WTC11 (cell line): ENCODE data around the gene EEFSEC. TPM values are rescaled to one million over a fixed set of nuclear protein-coding genes. Genes with fewer than 3 reads are reported as not detected.

ENCODE experiments used
- ATAC-seq: fragments of 200-7000 bp; cut with Tn5 transposase; 2 replicates; pipeline ENCODE4 v1.10.0; 2021; ENCODE audit warnings: mild to moderate bottlenecking, moderate library complexity
- CTCF ChIA-PET: fragments of 300-600 bp; sonication (Branson Sonifier 250); formaldehyde crosslinking; loops from one replicate; lab custom pipeline; 2021; ENCODE audit warnings: antibody characterized with exemption; lab: Charles Lee
- POLR2A ChIA-PET: fragments of 350-600 bp; sonication (Branson Sonifier 250); formaldehyde crosslinking; loops from one replicate; lab custom pipeline; 2021; ENCODE audit warnings: antibody characterized with exemption; lab: Charles Lee
- DNase-seq: peaks from one replicate; pipeline ENCODE4 v3.0.0; 2021; ENCODE audit warnings: low spot score
- H3K27ac Mint-ChIP-seq: 2 replicates; pipeline ENCODE4 v1.8.0; 2021; ENCODE audit warnings: mixed read lengths
- H3K27me3 Mint-ChIP-seq: 2 replicates; pipeline ENCODE4 v1.8.0; 2021; ENCODE audit warnings: low read depth, mild to moderate bottlenecking, moderate library complexity, mixed read lengths
- H3K36me3 Mint-ChIP-seq: 2 replicates; pipeline ENCODE4 v1.8.0; 2021; ENCODE audit warnings: mixed read lengths
- H3K4me1 Mint-ChIP-seq: 2 replicates; pipeline ENCODE4 v1.8.0; 2022; ENCODE audit warnings: mixed read lengths
- H3K4me3 Mint-ChIP-seq: 2 replicates; pipeline ENCODE4 v1.8.0; 2021; ENCODE audit warnings: mild to moderate bottlenecking, moderate library complexity, mixed read lengths
- H3K9me3 Mint-ChIP-seq: 2 replicates; pipeline ENCODE4 v1.8.0; 2021; ENCODE audit warnings: mixed read lengths
- CREB1 ChIP-seq: sonication (generic); formaldehyde crosslinking; IDR thresholded peaks from 2 replicates; pipeline ENCODE4 v1.8.0; 2023; ENCODE audit warnings: mild to moderate bottlenecking, missing genetic modification reagents
- ESRRA ChIP-seq: sonication (generic); formaldehyde crosslinking; IDR thresholded peaks from 2 replicates; pipeline ENCODE4 v1.8.1; 2022; ENCODE audit warnings: mild to moderate bottlenecking, missing genetic modification reagents, borderline replicate concordance
- FOXJ3 ChIP-seq: sonication (generic); formaldehyde crosslinking; IDR thresholded peaks from 2 replicates; pipeline ENCODE4 v1.9.0; 2021; ENCODE audit warnings: missing genetic modification reagents, mild to moderate bottlenecking, borderline replicate concordance
- FOXP1 ChIP-seq: sonication (generic); formaldehyde crosslinking; IDR thresholded peaks from 2 replicates; pipeline ENCODE4 v1.8.0; 2022; ENCODE audit warnings: missing genetic modification reagents, mild to moderate bottlenecking, moderate library complexity, borderline replicate concordance
- GABPB1 ChIP-seq: sonication (generic); formaldehyde crosslinking; IDR thresholded peaks from 2 replicates; pipeline ENCODE4 v1.8.1; 2023; ENCODE audit warnings: mild to moderate bottlenecking, missing genetic modification reagents
- GRHL2 ChIP-seq: fragments of 250-450 bp; sonication (Bioruptor Pico); IDR thresholded peaks from 2 replicates; pipeline ENCODE4 v1.8.0; 2022; ENCODE audit warnings: mild to moderate bottlenecking, moderate library complexity; ENCODE audit not compliant: insufficient replicate concordance, severe bottlenecking
- GTF2I ChIP-seq: fragments of 250-450 bp; sonication (Bioruptor Pico); conservative IDR thresholded peaks from 2 replicates; pipeline ENCODE4 v1.4.0; 2021; ENCODE audit warnings: mild to moderate bottlenecking
- HMGA2 ChIP-seq: fragments of 250-450 bp; sonication (Bioruptor Pico); IDR thresholded peaks from 2 replicates; pipeline ENCODE4 v1.4.0; 2021; ENCODE audit warnings: mild to moderate bottlenecking, moderate library complexity
- JAZF1 ChIP-seq: fragments of 250-450 bp; sonication (Bioruptor Pico); IDR thresholded peaks from 2 replicates; pipeline ENCODE4 v1.9.0; 2021; ENCODE audit warnings: moderate library complexity, mild to moderate bottlenecking, inconsistent platforms
- JUN ChIP-seq: sonication (generic); formaldehyde crosslinking; IDR thresholded peaks from 2 replicates; pipeline ENCODE4 v1.8.0; 2023; ENCODE audit warnings: mild to moderate bottlenecking, missing genetic modification reagents
- SMAD3 ChIP-seq: sonication (generic); formaldehyde crosslinking; IDR thresholded peaks from 2 replicates; pipeline ENCODE4 v1.8.0; 2022; ENCODE audit warnings: missing genetic modification reagents, mild to moderate bottlenecking, borderline replicate concordance
- TCF7 ChIP-seq: sonication (generic); formaldehyde crosslinking; IDR thresholded peaks from 2 replicates; pipeline ENCODE4 v1.8.0; 2022; ENCODE audit warnings: mild to moderate bottlenecking, low read depth, missing genetic modification reagents, moderate library complexity
- ZNF219 ChIP-seq: sonication (generic); formaldehyde crosslinking; IDR thresholded peaks from 2 replicates; pipeline ENCODE4 v1.8.0; 2023; ENCODE audit warnings: missing genetic modification reagents, mild to moderate bottlenecking, borderline replicate concordance
- ZNF263 ChIP-seq: sonication (generic); formaldehyde crosslinking; IDR thresholded peaks from 2 replicates; pipeline ENCODE4 v1.8.1; 2022; ENCODE audit warnings: low read depth, mild to moderate bottlenecking, moderate library complexity, missing genetic modification reagents
- ZNF671 ChIP-seq: fragments of 250-450 bp; sonication (Bioruptor Pico); IDR thresholded peaks from 2 replicates; pipeline ENCODE4 v1.8.0; 2021; ENCODE audit warnings: mild to moderate bottlenecking
- total RNA-seq: library from RNA; stranded (reverse); gene quantifications from 3 replicates; pipeline ENCODE4 v1.2.3, GENCODE V29; 2021
- TF ChIP-seq, protein P1 (sequence below): sonication (generic); formaldehyde crosslinking; IDR thresholded peaks from 2 replicates; pipeline ENCODE4 v1.8.1; 2023; ENCODE audit warnings: mild to moderate bottlenecking, missing genetic modification reagents, borderline replicate concordance
- TF ChIP-seq, protein P2 (sequence below): sonication (generic); formaldehyde crosslinking; IDR thresholded peaks from 2 replicates; pipeline ENCODE4 v1.8.0; 2023; ENCODE audit warnings: mild to moderate bottlenecking, missing genetic modification reagents
- TF ChIP-seq, protein P3 (sequence below): sonication (generic); formaldehyde crosslinking; IDR thresholded peaks from 2 replicates; pipeline ENCODE4 v1.8.1; 2022; ENCODE audit warnings: mild to moderate bottlenecking, missing genetic modification reagents, moderate library complexity, borderline replicate concordance
- TF ChIP-seq, protein P4 (sequence below): sonication (generic); formaldehyde crosslinking; IDR thresholded peaks from 2 replicates; pipeline ENCODE4 v1.8.0; 2022; ENCODE audit warnings: mild to moderate bottlenecking, missing genetic modification reagents

Gene EEFSEC
- total RNA-seq, 1 experiment from 2014 or later: 13.7 TPM

DNA sequence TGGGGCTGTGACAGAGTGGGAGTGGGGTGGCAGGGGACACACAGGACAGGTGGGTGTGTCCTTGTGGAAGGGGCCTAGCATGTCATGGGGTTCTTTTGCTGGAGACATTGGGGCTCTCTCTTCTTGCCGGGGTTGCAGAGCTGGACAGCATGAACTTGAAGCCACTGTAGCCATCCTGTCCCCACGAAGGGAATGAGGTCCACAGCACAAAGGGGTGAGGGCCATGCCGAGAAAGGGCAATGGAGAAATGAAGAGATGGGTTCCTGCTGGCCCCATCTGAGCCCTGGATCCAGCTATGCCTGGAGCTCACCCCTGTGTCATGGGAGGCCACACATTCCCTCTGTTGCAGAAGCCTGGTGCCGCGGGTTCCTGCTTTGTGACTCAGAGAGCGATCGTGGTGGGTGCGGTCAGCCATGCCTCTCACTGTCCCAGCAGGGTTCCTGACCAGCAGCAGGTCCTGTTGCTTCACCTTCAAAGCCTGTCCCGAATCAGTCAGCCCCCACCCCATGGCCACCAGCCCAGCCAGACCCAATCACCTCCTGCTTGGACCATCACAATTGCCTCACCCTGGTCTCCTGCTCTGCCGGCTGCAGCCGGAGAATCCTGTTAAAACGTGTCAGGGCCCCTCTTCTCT is 263.4 kb downstream of the EEFSEC start (continued):
- TF ChIP-seq, protein P1, sequence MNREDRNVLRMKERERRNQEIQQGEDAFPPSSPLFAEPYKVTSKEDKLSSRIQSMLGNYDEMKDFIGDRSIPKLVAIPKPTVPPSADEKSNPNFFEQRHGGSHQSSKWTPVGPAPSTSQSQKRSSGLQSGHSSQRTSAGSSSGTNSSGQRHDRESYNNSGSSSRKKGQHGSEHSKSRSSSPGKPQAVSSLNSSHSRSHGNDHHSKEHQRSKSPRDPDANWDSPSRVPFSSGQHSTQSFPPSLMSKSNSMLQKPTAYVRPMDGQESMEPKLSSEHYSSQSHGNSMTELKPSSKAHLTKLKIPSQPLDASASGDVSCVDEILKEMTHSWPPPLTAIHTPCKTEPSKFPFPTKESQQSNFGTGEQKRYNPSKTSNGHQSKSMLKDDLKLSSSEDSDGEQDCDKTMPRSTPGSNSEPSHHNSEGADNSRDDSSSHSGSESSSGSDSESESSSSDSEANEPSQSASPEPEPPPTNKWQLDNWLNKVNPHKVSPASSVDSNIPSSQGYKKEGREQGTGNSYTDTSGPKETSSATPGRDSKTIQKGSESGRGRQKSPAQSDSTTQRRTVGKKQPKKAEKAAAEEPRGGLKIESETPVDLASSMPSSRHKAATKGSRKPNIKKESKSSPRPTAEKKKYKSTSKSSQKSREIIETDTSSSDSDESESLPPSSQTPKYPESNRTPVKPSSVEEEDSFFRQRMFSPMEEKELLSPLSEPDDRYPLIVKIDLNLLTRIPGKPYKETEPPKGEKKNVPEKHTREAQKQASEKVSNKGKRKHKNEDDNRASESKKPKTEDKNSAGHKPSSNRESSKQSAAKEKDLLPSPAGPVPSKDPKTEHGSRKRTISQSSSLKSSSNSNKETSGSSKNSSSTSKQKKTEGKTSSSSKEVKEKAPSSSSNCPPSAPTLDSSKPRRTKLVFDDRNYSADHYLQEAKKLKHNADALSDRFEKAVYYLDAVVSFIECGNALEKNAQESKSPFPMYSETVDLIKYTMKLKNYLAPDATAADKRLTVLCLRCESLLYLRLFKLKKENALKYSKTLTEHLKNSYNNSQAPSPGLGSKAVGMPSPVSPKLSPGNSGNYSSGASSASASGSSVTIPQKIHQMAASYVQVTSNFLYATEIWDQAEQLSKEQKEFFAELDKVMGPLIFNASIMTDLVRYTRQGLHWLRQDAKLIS (CRISPR knock-in tag): no peak
- no peak for TF ChIP-seq JAZF1 (CRISPR knock-in tag)
- TF ChIP-seq GTF2I (CRISPR knock-in tag): no peak

DNA sequence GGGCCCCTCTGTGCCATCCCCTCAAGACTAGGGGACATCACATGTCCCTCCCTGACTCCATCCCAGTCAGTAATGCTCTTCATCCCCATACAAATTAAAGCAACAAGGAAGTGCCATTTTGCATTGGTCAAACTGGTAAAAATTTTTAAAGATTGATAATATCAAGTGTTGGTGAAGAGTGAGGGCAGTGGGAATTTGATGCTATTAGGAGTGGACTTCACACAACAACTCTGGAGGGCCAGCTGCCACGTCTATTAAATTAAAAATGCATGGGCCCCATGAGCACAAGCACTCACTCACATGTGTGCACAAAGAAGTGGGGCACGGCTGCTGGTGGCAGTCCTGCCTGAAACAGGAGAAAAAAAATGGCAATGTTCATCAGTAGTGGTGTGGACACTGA is 265.6 kb downstream of the EEFSEC start:
- H3K36me3 Mint-ChIP-seq: no peaks in the 10 kb centered on the region
- CTCF ChIA-PET: no interaction called here
- POLR2A ChIA-PET: no interaction called here
- DNase-seq: no peak
- ATAC-seq: no peak
- H3K27ac Mint-ChIP-seq: no peak overlapping the region
- H3K4me1 Mint-ChIP-seq: peaks cover 4% of the 10 kb centered on the region
- TF ChIP-seq ZNF263 (CRISPR knock-in tag): no peak
- no peak for TF ChIP-seq JUN (CRISPR knock-in tag)
- TF ChIP-seq, protein P2, sequence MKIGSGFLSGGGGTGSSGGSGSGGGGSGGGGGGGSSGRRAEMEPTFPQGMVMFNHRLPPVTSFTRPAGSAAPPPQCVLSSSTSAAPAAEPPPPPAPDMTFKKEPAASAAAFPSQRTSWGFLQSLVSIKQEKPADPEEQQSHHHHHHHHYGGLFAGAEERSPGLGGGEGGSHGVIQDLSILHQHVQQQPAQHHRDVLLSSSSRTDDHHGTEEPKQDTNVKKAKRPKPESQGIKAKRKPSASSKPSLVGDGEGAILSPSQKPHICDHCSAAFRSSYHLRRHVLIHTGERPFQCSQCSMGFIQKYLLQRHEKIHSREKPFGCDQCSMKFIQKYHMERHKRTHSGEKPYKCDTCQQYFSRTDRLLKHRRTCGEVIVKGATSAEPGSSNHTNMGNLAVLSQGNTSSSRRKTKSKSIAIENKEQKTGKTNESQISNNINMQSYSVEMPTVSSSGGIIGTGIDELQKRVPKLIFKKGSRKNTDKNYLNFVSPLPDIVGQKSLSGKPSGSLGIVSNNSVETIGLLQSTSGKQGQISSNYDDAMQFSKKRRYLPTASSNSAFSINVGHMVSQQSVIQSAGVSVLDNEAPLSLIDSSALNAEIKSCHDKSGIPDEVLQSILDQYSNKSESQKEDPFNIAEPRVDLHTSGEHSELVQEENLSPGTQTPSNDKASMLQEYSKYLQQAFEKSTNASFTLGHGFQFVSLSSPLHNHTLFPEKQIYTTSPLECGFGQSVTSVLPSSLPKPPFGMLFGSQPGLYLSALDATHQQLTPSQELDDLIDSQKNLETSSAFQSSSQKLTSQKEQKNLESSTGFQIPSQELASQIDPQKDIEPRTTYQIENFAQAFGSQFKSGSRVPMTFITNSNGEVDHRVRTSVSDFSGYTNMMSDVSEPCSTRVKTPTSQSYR: no peak
- TF ChIP-seq, protein P3, sequence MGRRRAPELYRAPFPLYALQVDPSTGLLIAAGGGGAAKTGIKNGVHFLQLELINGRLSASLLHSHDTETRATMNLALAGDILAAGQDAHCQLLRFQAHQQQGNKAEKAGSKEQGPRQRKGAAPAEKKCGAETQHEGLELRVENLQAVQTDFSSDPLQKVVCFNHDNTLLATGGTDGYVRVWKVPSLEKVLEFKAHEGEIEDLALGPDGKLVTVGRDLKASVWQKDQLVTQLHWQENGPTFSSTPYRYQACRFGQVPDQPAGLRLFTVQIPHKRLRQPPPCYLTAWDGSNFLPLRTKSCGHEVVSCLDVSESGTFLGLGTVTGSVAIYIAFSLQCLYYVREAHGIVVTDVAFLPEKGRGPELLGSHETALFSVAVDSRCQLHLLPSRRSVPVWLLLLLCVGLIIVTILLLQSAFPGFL: no peak
- TF ChIP-seq, protein P1 (CRISPR knock-in tag): no peak
- TF ChIP-seq TCF7 (CRISPR knock-in tag): no peak
- no peak for TF ChIP-seq ESRRA
- TF ChIP-seq CREB1 (CRISPR knock-in tag): no peak
- TF ChIP-seq SMAD3: no peak
- no peak for TF ChIP-seq GRHL2
- TF ChIP-seq ZNF671 (CRISPR knock-in tag): no peak
- TF ChIP-seq JAZF1 (CRISPR knock-in tag): no peak
- TF ChIP-seq HMGA2: no peak
- no peak for TF ChIP-seq FOXJ3
- TF ChIP-seq GABPB1 (CRISPR knock-in tag): no peak
- TF ChIP-seq, protein P4, sequence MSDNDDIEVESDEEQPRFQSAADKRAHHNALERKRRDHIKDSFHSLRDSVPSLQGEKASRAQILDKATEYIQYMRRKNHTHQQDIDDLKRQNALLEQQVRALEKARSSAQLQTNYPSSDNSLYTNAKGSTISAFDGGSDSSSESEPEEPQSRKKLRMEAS (CRISPR knock-in tag): no peak
- TF ChIP-seq ZNF219 (CRISPR knock-in tag): no peak
- TF ChIP-seq FOXP1 (CRISPR knock-in tag): no peak
- peaks cover 5% of the 10 kb centered on the region for H3K9me3 Mint-ChIP-seq
- peaks cover 4% of the 10 kb centered on the region for H3K27me3 Mint-ChIP-seq
- no peak overlapping the region for H3K4me3 Mint-ChIP-seq
